Tibial artery (tissue), 4 donors: ENCODE data around the gene PNPLA7.
"Not testable (repeated sequence)": the region's sequence is repeated elsewhere in the genome, so short reads cannot be mapped to it uniquely, and the experiment has no call there.

ENCODE experiments used
- DNase-seq, 2 donors: peaks; one replicate each; pipeline ENCODE4 v3.0.0-alpha.2; 2019
- H3K27ac ChIP-seq, 2 donors: fragments of 200-600 bp; sonication (generic) in 1 of 2; 1 replicate in 1 of 2; 2 replicates in 1 of 2; pipeline ENCODE4 v1.5.1; 2018 to 2019; ENCODE audit warnings: mild to moderate bottlenecking in 1 of 2
- H3K27me3 ChIP-seq, 2 donors: fragments of 200-600 bp; sonication (generic) in 1 of 2; one replicate each; pipeline versions ENCODE4 v1.5.1 to v1.6.0; 2016 to 2019
- H3K36me3 ChIP-seq, 3 donors: fragments of 200-600 bp; sonication (generic) in 2 of 3; one replicate each; pipeline ENCODE4 v1.5.1; 2016 to 2019; ENCODE audit warnings: mild to moderate bottlenecking in 2 of 3
- H3K4me1 ChIP-seq, 4 donors: fragments of 200-600 bp; sonication (generic) in 2 of 4; 1 replicate in 3 of 4; 2 replicates in 1 of 4; pipeline ENCODE4 v1.5.1; 2016 to 2019
- H3K4me3 ChIP-seq, 2 donors: fragments of 200-600 bp; sonication (generic) in 1 of 2; 1 replicate in 1 of 2; 2 replicates in 1 of 2; pipeline ENCODE4 v1.5.1; 2018 to 2019; ENCODE audit warnings: mild to moderate bottlenecking in 2 of 2
- H3K9me3 ChIP-seq, 3 donors: fragments of 200-600 bp; sonication (generic) in 1 of 3; one replicate each; pipeline ENCODE4 v1.5.1; 2016 to 2019
- intact Hi-C: fragments of 100-400 bp; cut with DNase I; formaldehyde crosslinking; loops from one replicate; pipeline ENCODE4 v1.15.0; 2023; ENCODE audit warnings: low total_unique reads
- TF ChIP-seq, protein P1 (sequence below), 2 experiments: fragments of 200-600 bp in 1 of 2; fragments of 450-650 bp in 1 of 2; IDR thresholded peaks; one replicate each; pipeline ENCODE4 v1.5.1; 2017 to 2019; ENCODE audit warnings: antibody characterized with exemption in 2 of 2, mild to moderate bottlenecking in 1 of 2, moderate library complexity in 1 of 2

Gene PNPLA7

DNA sequence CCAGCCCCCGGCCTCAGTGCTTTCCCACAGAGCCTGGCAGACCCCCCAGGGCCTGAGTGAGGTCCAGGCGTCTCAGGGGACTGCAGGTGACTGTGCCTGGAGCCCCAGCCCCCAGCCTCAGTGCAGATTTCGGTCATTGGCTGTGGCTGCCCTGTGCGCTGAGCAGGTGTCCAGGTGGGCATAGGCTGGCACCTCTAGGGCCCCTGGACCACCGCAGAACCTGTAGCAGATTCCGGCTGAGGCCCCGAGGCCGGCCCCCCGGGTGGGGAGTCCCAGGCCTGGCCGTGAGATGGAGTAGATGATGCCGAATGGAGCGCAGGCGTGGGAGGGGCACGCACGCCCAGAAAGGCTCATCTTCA lies 139.3 kb downstream of the PNPLA7 start:
- peaks cover 0 to 72% (median 35%) of the 10 kb centered on the region in 4 donors for H3K4me1 ChIP-seq
- no peak overlapping the region for H3K4me3 ChIP-seq
- TF ChIP-seq, protein P1, sequence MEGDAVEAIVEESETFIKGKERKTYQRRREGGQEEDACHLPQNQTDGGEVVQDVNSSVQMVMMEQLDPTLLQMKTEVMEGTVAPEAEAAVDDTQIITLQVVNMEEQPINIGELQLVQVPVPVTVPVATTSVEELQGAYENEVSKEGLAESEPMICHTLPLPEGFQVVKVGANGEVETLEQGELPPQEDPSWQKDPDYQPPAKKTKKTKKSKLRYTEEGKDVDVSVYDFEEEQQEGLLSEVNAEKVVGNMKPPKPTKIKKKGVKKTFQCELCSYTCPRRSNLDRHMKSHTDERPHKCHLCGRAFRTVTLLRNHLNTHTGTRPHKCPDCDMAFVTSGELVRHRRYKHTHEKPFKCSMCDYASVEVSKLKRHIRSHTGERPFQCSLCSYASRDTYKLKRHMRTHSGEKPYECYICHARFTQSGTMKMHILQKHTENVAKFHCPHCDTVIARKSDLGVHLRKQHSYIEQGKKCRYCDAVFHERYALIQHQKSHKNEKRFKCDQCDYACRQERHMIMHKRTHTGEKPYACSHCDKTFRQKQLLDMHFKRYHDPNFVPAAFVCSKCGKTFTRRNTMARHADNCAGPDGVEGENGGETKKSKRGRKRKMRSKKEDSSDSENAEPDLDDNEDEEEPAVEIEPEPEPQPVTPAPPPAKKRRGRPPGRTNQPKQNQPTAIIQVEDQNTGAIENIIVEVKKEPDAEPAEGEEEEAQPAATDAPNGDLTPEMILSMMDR (IDR thresholded peaks at IDR 0.05) = no peak
- no peaks in the 10 kb centered on the region for H3K36me3 ChIP-seq
- no peak overlapping the region for H3K27ac ChIP-seq
- no peaks in the 10 kb centered on the region for H3K27me3 ChIP-seq
- no peak for DNase-seq
- intact Hi-C loops = no loop called here
- no peaks in the 10 kb centered on the region for H3K9me3 ChIP-seq

DNA sequence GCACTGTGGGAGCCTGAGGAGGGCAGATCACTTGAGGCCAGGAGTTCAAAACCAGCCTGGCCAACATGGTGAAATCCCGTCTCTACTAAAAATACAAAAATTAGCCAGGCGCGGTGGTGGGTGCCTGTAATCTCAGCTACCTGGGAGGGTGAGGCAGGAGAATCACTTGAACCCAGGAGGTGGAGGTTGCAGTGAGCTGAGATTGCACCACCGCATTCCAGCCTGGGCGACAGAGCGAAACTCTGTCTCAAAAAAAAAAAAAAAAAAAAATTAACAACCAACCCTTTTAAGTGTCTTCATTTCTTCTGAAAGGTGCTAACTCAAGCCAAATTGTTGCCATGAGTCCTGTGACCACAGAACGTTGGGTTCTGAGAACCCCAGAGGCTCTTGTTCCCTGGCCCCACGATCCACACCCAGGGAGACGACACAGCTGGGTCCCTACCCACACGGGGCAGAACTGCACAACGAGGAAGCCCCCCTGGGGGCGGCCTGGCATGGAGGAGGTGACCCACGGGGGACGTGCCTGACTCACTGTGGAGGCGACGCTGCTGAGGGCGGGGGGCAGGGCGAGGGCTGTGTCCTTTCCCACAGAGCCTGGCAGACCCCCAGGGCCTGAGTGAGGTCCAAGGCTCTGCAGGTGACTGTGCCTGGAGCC lies 139.8 kb downstream of the PNPLA7 start:
- H3K27ac ChIP-seq, H3K9me3 ChIP-seq, DNase-seq, intact Hi-C loops, H3K36me3 ChIP-seq, H3K27me3 ChIP-seq, H3K4me3 ChIP-seq: not testable (repeated sequence)
- H3K4me1 ChIP-seq = peaks cover 0 to 72% (median 34%) of the 10 kb centered on the region in 4 donors
